ENCODE data around the gene ZWINT. TPM values are rescaled to one million over a fixed set of nuclear protein-coding genes. Genes with fewer than 3 reads are reported as not detected.

Gene ZWINT
- 1 to 10 TPM; 1.3 to 1.8 TPM for total RNA-seq

- H3K4me1 ChIP-seq: peaks cover 0 to 14% of the 10 kb centered on the region in 2 donors
- H3K27ac ChIP-seq: peak within 1 kb of the TSS; percentile 31 to 51
Measured at GRCh38 chr10:56360967-56361612, at the start of gene ZWINT. ZWINT (minus strand) TSS chr10:56361259; CDS start chr10:56361236, 23 bp downstream.

GRCh38 chr10:56383806-56384205 lies 22.7 kb upstream of the ZWINT start:
- H3K36me3 ChIP-seq: no peaks in the 10 kb centered on the region
- H3K9me3 ChIP-seq: no peaks in the 10 kb centered on the region
- no peaks in the 10 kb centered on the region for H3K27me3 ChIP-seq
- no peak for DNase-seq (ENCODE audit: low spot score)
- no peak overlapping the region for H3K4me3 ChIP-seq
- H3K4me1 ChIP-seq: no peaks in the 10 kb centered on the region
- no peak overlapping the region for H3K27ac ChIP-seq
- no peak for TF ChIP-seq CTCF (IDR thresholded peaks at IDR 0.05)

More at GRCh38 chr10:56360967-56361612, at the start of gene ZWINT:
- Histone ChIP-seq H3K36me3 (no peaks in the 10 kb centered on the region), H3K9me3 (no peaks in the 10 kb centered on the region), H3K4me3 (peak within 1 kb of the TSS; percentile 41 to 68), H3K27me3 (no peaks in the 10 kb centered on the region)
- TF ChIP-seq CTCF (IDR thresholded peaks at IDR 0.05): no peak
- peak; percentile 94 for DNase-seq (ENCODE audit: low spot score)

- no peak for TF ChIP-seq CTCF (IDR thresholded peaks at IDR 0.05)
- peaks cover 0 to 24% of the 10 kb centered on the region in 2 donors for H3K9me3 ChIP-seq
- no peaks in the 10 kb centered on the region for H3K36me3 ChIP-seq
- H3K27me3 ChIP-seq: no peaks in the 10 kb centered on the region
- no peak for DNase-seq (ENCODE audit: low spot score)
- H3K4me3 ChIP-seq: no peak overlapping the region
- H3K4me1 ChIP-seq: no peaks in the 10 kb centered on the region
- H3K27ac ChIP-seq: no peak overlapping the region
Measured at GRCh38 chr10:56370217-56371113, 9.4 kb upstream of the ZWINT start.

- Histone ChIP-seq H3K27me3 (no peaks in the 10 kb centered on the region), H3K4me3 (peak overlapping the region; percentile 41 to 68), H3K9me3 (no peaks in the 10 kb centered on the region), H3K36me3 (no peaks in the 10 kb centered on the region), H3K27ac (peak overlapping the region in 1 of 2 donors; percentile 31), H3K4me1 (peaks cover 0 to 14% of the 10 kb centered on the region in 2 donors)
- no peak for DNase-seq (ENCODE audit: low spot score)
- TF ChIP-seq CTCF (IDR thresholded peaks at IDR 0.05): no peak
Measured at GRCh38 chr10:56360583-56360966, 484 bp downstream of the ZWINT start.

GRCh38 chr10:56359837-56360236 lies 1.2 kb downstream of the ZWINT start:
- Histone ChIP-seq H3K9me3 (no peaks in the 10 kb centered on the region), H3K27ac (no peak overlapping the region), H3K36me3 (no peaks in the 10 kb centered on the region), H3K4me3 (no peak overlapping the region), H3K4me1 (peaks cover 0 to 14% of the 10 kb centered on the region in 2 donors), H3K27me3 (no peaks in the 10 kb centered on the region)
- DNase-seq (ENCODE audit: low spot score): no peak
- no peak for TF ChIP-seq CTCF (IDR thresholded peaks at IDR 0.05)

Data from right atrium auricular region (tissue), 2 donors.